GM06990 (cell line): ENCODE results near the gene NKX3-2.

Experiments used
- DNase-seq: peaks from one replicate; pipeline ENCODE4 v3.0.0-alpha.2; 2011; ENCODE audit not compliant: insufficient read length; ENCODE audit errors: extremely low read depth
- H3K27me3 ChIP-seq: replicated peaks from 2 replicates; pipeline ENCODE4 v1.6.0; 2011; ENCODE audit warnings: low read length; ENCODE audit not compliant: control insufficient read depth, insufficient read depth
- H3K36me3 ChIP-seq: 2 replicates; pipeline ENCODE4 v1.5.1; 2011; ENCODE audit warnings: low read length; ENCODE audit not compliant: control insufficient read depth, insufficient read depth
- H3K4me3 ChIP-seq: replicated peaks from 2 replicates; pipeline ENCODE4 v1.5.1; 2011; ENCODE audit warnings: low read depth, mild to moderate bottlenecking, control low read depth, low read length
- CTCF ChIP-seq: IDR thresholded peaks from 2 replicates; pipeline ENCODE4 v1.5.1; 2011; ENCODE audit warnings: low read length, control low read depth, mild to moderate bottlenecking, inconsistent platforms; ENCODE audit not compliant: insufficient read depth, poor library complexity, severe bottlenecking

NKX3-2 gene

DNA sequence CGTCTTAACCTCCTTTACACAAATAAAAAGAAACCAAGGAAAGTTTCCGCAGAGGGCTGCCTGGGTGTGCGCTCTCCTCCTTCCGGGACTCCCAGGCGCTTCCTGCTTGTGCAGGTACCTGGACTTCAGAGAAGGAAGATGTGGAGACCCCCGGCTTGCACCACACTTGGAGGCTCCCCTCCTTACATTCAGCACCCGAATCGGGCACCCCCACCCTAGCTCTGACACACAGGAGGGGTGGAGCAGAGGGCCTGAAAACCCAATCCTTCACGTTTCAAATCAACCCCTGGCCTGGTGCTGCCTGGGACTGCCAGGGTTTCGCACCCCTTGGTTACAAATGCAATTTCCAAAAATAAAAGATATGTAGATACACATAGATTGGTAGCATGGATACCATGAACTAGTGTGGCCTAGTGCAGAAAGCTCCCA, 3.1 kb downstream of the NKX3-2 start:
- no peak for DNase-seq
- TF ChIP-seq CTCF: no peak
- H3K27me3 ChIP-seq: peaks cover 5% of the 10 kb centered on the region
- H3K4me3 ChIP-seq: no peak overlapping the region
- H3K36me3 ChIP-seq: no peaks in the 10 kb centered on the region

DNA sequence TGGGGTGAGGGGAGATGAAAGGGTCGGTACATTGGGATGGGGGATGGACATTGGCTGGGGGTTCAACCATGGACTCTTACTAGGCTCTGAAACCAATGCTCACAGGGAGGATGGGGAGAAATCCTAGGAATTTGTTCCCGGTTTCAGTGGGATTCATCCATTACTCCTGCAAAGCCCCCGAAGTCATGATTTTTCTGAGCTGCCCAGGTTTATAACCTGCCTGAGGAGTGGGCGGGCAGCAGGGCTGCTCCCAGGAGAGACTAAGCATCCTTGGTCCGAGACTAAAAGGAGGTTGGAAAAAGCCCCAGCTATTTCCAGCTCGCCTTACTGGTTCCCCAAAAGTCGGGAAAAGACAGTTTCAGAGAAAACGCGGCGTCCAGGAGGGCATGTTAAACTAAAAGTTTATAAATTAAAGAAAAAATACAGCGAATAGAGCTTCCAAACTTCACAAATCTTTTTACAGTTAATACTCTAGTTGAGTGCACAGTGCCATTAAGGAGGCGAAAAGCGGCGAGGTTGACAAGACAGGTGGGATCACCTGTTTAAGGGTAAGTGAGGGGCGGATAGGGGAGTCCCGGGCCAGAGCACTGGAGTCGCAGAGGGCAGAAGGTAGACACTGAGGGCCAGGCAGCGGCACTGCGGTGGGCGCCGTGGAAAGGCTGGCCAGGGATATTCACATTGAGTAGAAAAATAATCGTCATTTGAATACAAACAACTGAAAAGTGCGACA, 3.7 kb downstream of the NKX3-2 start:
- TF ChIP-seq CTCF: no peak

GRCh38 chr4:13539619-13540445, 4.5 kb downstream of the NKX3-2 start:
- H3K36me3 ChIP-seq: no peaks in the 10 kb centered on the region
- no peak overlapping the region for H3K4me3 ChIP-seq
- no peak for TF ChIP-seq CTCF
- no peak for DNase-seq
- H3K27me3 ChIP-seq: peaks cover 5% of the 10 kb centered on the region

More for the DNA sequence above, 3.7 kb downstream of the NKX3-2 start:
- DNase-seq: no peak
- Histone ChIP-seq H3K27me3 (peaks cover 5% of the 10 kb centered on the region), H3K36me3 (no peaks in the 10 kb centered on the region), H3K4me3 (no peak overlapping the region)

- TF ChIP-seq CTCF: no peak
- H3K36me3 ChIP-seq: no peaks in the 10 kb centered on the region
- peaks cover 5% of the 10 kb centered on the region for H3K27me3 ChIP-seq
- H3K4me3 ChIP-seq: no peak overlapping the region
- DNase-seq: no peak
Observed at GRCh38 chr4:13539047-13539618, 5.2 kb downstream of the NKX3-2 start.

DNA sequence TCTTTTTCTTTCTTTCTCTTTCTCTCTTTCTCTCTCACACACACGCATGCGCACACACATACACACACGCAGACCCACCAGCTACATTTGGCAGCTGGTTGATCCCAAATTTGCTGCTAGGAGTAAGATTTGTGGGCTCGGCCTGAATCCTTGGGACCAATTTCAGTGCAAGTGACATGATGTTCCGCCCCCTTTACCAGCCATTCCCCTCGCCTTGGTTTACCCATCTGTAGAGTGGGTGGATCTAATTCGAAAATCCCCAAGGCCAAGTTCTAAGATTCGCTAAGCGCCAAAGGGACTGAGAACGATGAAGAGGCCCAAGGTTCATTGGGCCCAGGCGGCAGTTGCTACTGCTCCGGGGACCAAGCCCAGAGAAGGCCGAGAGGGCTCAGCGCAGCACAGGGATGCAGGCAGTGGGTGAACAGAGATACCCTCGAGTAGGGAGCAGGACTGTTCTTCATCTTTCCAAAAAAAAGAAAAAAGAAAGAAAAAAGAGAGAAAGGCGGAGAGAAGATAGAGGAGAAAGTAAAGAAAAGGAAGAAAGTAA, 5.8 kb downstream of the NKX3-2 start:
- no peak for DNase-seq
- no peak overlapping the region for H3K4me3 ChIP-seq
- no peaks in the 10 kb centered on the region for H3K36me3 ChIP-seq
- no peak for TF ChIP-seq CTCF
- peaks cover 9% of the 10 kb centered on the region for H3K27me3 ChIP-seq
